Raji (cell line): ENCODE data around the gene GNB1L.

Experiments used
- POLR2A ChIP-seq: IDR thresholded peaks from 2 replicates; pipeline ENCODE4 v1.6.1; 2011; ENCODE audit warnings: low read depth, low read length, control low read depth; ENCODE audit not compliant: insufficient read depth

GNB1L gene

DNA sequence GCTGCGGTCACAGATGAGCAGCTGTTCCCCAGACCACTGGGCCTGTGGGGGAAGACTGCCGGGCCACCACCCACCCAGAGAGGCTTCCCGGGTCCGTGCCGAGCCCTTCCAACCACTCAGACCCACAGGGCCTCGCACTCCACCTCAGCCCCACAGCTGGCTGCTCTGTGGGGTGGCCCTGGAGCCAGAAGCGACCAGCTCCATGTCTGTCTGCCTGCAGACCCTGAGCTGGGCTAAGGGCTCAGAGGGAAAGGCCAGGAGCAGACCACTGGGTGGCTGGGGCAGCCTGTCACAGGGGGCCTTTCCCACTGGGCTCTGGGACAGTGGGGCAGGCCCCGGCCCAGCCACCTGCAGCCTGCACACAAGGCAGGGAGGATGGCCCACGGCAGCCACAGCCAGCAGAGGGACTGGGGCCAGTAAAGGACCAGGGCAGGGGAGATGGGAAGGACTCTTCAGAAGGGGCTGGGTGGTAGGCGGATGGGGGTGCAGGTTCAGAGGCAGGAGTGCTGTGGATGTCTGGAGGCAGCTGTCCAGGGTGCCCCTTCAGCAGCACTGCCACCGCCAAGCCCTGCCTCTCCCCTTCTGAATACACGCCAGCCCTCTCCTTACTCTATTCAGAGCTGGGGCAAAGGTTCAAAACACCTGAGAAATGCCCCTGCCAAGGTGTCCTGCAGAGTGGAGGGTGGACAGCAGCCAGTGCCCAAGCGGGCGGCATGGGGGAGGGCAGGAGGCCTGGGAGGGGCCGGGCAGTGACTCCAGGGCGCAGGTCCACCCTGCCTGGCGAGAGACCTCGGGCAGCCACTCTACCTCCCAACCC lies 32.2 kb downstream of the GNB1L start:
- no peak for TF ChIP-seq POLR2A

- TF ChIP-seq POLR2A, result no peak
Observed at GRCh38 chr22:19821523-19822300, 33.0 kb downstream of the GNB1L start.

DNA sequence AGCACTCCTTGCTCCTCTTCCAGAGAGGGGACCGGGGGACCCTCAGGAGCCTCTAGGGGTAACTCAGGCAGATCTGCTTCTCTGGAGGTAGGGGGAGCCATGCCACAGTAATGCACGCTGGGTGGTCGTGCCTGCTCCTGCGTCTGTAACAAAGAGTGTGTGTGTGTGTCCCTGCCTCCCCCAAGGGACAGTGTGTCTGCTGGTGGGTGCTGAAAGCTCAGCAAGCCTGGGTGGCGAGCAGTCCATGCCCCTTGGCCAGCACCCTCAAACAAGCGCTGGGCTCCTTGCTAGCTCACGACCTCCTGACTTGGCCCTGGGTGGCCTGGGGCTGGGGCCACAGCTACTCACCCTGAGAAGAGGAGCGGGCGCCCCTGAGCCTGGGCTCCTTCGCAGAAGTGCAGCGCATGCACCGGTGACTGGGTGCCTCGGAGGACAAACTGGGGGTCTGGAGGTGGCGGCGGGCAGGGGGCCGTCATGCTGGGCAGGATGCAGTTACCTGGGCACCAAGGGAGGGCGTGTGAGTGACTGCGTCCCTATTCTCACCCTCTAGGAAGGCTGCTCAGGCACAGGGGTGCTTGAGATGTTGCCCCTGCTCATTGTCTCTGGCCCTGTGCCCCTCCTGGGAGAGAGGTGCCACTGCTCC lies 33.7 kb downstream of the GNB1L start:
- TF ChIP-seq POLR2A, result no peak

DNA sequence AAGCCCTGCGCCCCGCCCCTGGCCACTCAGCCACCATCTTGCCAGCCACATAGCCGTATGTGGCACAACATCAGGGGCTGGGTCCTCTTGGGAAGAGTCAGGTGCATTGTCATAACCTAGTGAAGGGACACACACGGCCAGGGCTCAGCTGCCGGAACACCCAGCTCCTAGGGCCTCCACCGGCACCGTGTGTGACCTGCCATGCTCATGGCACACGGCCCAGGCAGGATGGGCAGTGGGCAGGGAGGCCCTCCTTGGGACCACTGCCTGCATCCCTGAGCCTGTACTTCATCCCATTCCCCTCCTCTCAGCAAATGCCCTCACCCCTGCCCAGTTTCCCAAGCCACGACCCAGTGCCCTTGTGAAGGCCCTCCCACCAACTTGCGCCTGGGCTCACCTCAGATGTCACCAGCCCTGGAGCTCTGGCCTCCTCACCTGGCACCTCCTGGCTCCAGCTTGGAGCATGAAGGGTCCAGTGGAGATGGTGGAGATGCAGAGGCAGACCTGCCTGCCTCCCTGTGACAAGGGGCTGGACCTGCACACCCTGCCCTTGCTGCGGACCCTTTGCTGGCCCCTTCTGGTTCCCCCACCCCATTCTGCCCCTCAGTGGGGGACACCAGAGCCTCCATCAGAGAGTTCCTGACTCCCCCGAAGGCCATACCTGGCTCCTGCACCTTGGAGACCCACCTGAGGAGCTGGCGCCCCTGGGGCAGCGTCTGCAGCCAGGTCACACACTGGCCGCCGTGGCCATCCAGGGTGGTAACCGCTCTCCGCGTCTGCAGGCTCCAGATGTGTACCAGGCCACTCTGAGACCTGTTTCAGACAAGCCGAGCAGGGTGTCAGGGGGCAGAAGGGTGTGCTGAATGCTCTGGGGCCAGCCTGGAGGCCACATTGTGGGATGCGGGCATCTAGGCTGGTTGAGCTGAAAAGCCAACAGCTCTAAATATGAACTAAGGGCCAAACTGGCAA lies 34.5 kb downstream of the GNB1L start:
- no peak for TF ChIP-seq POLR2A

DNA sequence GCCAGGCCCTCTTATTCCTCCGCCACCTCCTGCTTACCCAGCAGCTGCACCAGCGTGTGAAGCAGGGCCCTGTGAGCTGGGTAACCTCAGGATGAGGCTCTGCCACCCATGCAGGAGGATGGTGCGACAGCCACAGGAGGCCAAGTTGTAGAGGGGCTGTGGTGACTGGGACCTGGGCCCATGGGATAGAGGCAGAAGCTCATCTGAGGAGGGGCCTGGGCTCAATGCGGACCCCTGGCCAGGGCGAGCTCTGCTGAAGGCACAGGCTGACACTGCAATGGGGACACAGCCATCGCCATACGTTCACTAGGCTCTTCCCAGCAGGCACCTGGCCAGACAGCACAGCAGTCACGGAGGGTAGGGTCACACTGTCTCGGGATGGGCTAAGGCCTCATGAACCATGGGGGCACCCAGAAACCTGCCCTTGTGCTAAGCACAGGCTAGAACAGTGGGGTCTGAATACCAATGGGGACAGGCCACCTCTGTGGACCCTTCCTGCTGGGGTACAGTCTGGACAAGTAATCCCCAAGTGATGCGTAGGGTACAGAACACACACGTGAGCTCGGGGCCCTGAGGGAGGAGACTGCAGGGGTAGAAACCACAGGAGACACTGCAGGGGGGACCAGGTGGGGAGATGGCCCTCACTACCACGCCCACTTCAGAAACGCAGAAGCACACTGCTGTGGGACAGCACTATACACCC lies 35.3 kb downstream of the GNB1L start:
- TF ChIP-seq POLR2A, result no peak

- TF ChIP-seq POLR2A, result no peak
Observed at GRCh38 chr22:19818324-19819207, 36.1 kb downstream of the GNB1L start.

GRCh38 chr22:19816372-19817119 lies 38.1 kb downstream of the GNB1L start:
- no peak for TF ChIP-seq POLR2A

DNA sequence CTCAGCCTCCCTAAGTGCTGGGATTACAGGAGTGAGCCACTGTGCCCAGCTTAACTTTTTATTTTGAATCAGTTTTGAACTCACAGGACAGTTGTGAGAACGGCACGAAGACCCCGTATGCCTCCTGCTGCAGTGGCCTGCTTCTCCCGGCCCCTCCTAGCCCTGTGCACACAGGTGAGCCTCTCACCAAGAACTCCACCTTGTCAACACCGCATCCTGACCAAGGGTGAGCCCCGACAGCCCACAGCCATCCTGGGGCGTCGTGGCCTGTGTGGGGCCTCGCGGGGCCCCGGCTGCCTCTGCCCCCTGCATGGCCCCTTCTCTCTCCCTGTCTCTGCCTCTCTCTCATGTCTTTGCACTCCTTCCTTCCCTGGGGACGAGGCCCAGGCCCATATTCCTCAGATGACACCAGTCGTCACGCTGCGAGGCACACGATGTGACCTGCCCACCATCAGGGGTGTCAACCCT lies 38.8 kb downstream of the GNB1L start:
- no peak for TF ChIP-seq POLR2A

DNA sequence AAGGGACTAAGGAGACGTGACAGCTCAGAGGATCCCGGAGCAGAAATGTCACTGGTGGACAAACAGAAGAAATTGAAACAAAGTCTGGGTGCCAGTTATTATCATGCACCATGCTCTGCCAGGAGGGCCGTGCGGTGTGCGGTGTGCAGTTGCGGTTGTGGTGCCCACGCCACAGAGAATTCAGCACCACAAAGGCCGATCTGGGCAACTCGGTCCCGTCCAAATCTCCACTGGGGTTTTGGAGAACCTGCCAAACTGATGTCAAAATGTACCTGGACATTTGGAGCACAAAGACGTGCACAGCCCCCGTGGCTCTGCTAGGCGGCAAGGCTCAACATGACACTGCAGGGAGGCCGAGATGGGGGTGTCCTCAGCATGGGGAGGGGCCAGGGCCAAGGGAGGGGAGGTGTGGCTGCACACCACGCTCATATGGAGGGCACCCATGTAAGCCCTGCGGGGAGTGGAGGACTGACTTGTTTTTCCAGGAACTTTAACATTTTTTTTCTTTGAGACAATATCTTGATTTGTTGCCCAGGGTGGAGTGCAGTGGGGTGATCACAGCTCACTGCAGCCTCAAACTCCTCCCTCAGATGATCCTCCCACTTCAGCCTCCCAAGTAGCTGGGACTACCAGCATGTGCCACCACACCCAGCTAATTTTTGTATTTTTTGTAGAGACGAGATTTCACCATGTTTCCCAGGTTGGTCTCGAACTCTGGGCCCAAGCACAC lies 39.4 kb downstream of the GNB1L start:
- no peak for TF ChIP-seq POLR2A

- TF ChIP-seq POLR2A, result no peak
Observed at GRCh38 chr22:19814428-19814827, 40.2 kb downstream of the GNB1L start.

GRCh38 chr22:19812910-19813309 lies 41.8 kb downstream of the GNB1L start:
- no peak for TF ChIP-seq POLR2A
